Loucy (cell line): ENCODE measurements around the gene SLC4A9.

Experiments
- H2AFZ ChIP-seq: fragments of 200-600 bp; sonication (generic); 2 replicates; pipeline ENCODE4 v1.6.0; 2016; ENCODE audit warnings: antibody characterized with exemption, mild to moderate bottlenecking, low read length, moderate library complexity
- H3F3A ChIP-seq: fragments of 200-600 bp; 2 replicates; pipeline ENCODE4 v1.6.0; 2016; ENCODE audit warnings: antibody characterized with exemption, low read depth, mild to moderate bottlenecking
- H3K27me3 ChIP-seq: fragments of 200-600 bp; sonication (generic); 2 replicates; pipeline ENCODE4 v1.6.1; 2014; ENCODE audit warnings: low read length, mild to moderate bottlenecking; ENCODE audit not compliant: insufficient read depth, poor library complexity, severe bottlenecking
- H3K36me3 ChIP-seq: fragments of 200-600 bp; sonication (generic); 2 replicates; pipeline ENCODE4 v1.6.1; 2016; ENCODE audit warnings: low read length; ENCODE audit not compliant: insufficient read depth
- H3K4me1 ChIP-seq: fragments of 200-600 bp; sonication (generic); 2 replicates; pipeline ENCODE4 v1.5.1; 2014; ENCODE audit warnings: low read length, mild to moderate bottlenecking; ENCODE audit not compliant: insufficient read depth, poor library complexity, severe bottlenecking
- H3K4me2 ChIP-seq: fragments of 200-600 bp; sonication (generic); 2 replicates; pipeline ENCODE4 v1.6.0; 2014; ENCODE audit warnings: antibody characterized with exemption, low read length, low read depth, mild to moderate bottlenecking; ENCODE audit not compliant: poor library complexity, severe bottlenecking
- H3K4me3 ChIP-seq: fragments of 200-600 bp; sonication (generic); 2 replicates; pipeline ENCODE4 v1.5.1; 2014; ENCODE audit warnings: low read length, mild to moderate bottlenecking, mixed read lengths; ENCODE audit not compliant: poor library complexity, severe bottlenecking
- H3K79me2 ChIP-seq: fragments of 200-600 bp; sonication (generic); 2 replicates; pipeline ENCODE4 v1.6.1; 2014; ENCODE audit warnings: low read length; ENCODE audit not compliant: insufficient read depth
- H3K9ac ChIP-seq: fragments of 200-600 bp; sonication (generic); 2 replicates; pipeline ENCODE4 v1.6.0; 2014; ENCODE audit warnings: mild to moderate bottlenecking, low read depth, low read length, moderate library complexity; ENCODE audit not compliant: poor library complexity, severe bottlenecking
- H3K9me2 ChIP-seq: fragments of 200-600 bp; sonication (generic); replicated peaks from 2 replicates; pipeline ENCODE4 v1.6.1; 2016; ENCODE audit warnings: low read depth, low read length, mixed read lengths
- H3K9me3 ChIP-seq: fragments of 200-600 bp; sonication (generic); 2 replicates; pipeline ENCODE4 v1.6.1; 2014; ENCODE audit warnings: mild to moderate bottlenecking, antibody characterized with exemption, low read length, low read depth; ENCODE audit not compliant: insufficient read depth
- H4K20me1 ChIP-seq: fragments of 200-600 bp; sonication (generic); 2 replicates; pipeline ENCODE4 v1.6.0; 2014; ENCODE audit warnings: antibody characterized with exemption, low read length, mild to moderate bottlenecking; ENCODE audit not compliant: insufficient read depth, poor library complexity, severe bottlenecking
- EZH2phosphoT487 ChIP-seq: fragments of 200-600 bp; IDR thresholded peaks from 2 replicates; pipeline ENCODE4 v1.6.1; 2018; ENCODE audit warnings: antibody characterized with exemption, mild to moderate bottlenecking, moderate library complexity, borderline replicate concordance
- TF ChIP-seq, protein P1 (sequence below): fragments of 200-600 bp; sonication (generic); conservative IDR thresholded peaks from 2 replicates; pipeline ENCODE4 v1.5.1; 2014; ENCODE audit warnings: mild to moderate bottlenecking, antibody characterized with exemption, low read length

Gene SLC4A9

DNA sequence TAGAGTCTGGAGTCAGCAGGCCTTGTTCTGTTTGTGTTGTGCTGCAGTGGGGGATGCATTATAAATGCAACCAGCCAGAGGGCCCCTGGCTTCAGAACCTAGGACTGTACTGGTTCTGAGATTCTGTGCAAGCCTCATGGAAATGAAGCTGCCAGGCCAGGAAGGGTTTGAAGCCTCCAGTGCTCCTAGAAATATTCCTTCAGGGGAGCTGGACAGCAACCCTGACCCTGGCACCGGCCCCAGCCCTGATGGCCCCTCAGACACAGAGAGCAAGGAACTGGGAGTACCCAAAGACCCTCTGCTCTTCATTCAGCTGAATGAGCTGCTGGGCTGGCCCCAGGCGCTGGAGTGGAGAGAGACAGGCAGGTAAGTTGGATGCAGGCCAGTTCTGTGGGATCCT lies at the start of gene SLC4A9:
SLC4A9 (plus strand) TSS at position 94 of the 400 bp plus-strand sequence; CDS start at position 137, 43 bp downstream.
- no peak within 1 kb of the TSS for H3K4me2 ChIP-seq
- no peak for TF ChIP-seq EZH2phosphoT487
- TF ChIP-seq, protein P1, sequence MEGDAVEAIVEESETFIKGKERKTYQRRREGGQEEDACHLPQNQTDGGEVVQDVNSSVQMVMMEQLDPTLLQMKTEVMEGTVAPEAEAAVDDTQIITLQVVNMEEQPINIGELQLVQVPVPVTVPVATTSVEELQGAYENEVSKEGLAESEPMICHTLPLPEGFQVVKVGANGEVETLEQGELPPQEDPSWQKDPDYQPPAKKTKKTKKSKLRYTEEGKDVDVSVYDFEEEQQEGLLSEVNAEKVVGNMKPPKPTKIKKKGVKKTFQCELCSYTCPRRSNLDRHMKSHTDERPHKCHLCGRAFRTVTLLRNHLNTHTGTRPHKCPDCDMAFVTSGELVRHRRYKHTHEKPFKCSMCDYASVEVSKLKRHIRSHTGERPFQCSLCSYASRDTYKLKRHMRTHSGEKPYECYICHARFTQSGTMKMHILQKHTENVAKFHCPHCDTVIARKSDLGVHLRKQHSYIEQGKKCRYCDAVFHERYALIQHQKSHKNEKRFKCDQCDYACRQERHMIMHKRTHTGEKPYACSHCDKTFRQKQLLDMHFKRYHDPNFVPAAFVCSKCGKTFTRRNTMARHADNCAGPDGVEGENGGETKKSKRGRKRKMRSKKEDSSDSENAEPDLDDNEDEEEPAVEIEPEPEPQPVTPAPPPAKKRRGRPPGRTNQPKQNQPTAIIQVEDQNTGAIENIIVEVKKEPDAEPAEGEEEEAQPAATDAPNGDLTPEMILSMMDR, result no peak
- no peaks in the 10 kb centered on the region for H3K9me3 ChIP-seq
- no peak within 1 kb of the TSS for H2AFZ ChIP-seq
- no peak within 1 kb of the TSS for H3K9ac ChIP-seq
- no peaks in the 10 kb centered on the region for H3K9me2 ChIP-seq
- no peaks in the 10 kb centered on the region for H3F3A ChIP-seq
- H4K20me1 ChIP-seq, result no peaks in the 10 kb centered on the region
- no peaks in the 10 kb centered on the region for H3K27me3 ChIP-seq
- no peaks in the 10 kb centered on the region for H3K79me2 ChIP-seq
- no peaks in the 10 kb centered on the region for H3K36me3 ChIP-seq
- H3K4me3 ChIP-seq, result no peak within 1 kb of the TSS
- no peaks in the 10 kb centered on the region for H3K4me1 ChIP-seq

- Histone ChIP-seq H3K4me3 (no peak overlapping the region), H3K4me1 (peaks cover 13% of the 10 kb centered on the region), H4K20me1 (no peaks in the 10 kb centered on the region), H3K4me2 (no peak overlapping the region), H3F3A (no peaks in the 10 kb centered on the region), H3K36me3 (no peaks in the 10 kb centered on the region), H3K9ac (no peak overlapping the region), H3K27me3 (no peaks in the 10 kb centered on the region), H3K9me2 (no peaks in the 10 kb centered on the region), H2AFZ (no peak overlapping the region), H3K79me2 (no peaks in the 10 kb centered on the region), H3K9me3 (no peaks in the 10 kb centered on the region)
- no peak for TF ChIP-seq EZH2phosphoT487
- TF ChIP-seq, protein P1, result no peak
Observed at GRCh38 chr5:140310434-140310833, 49.6 kb upstream of the SLC4A9 start.

- Histone ChIP-seq H3K4me2 (no peak overlapping the region), H3K79me2 (no peaks in the 10 kb centered on the region)
Observed at GRCh38 chr5:140311011-140311467, 49.0 kb upstream of the SLC4A9 start.

More at GRCh38 chr5:140311011-140311467, 49.0 kb upstream of the SLC4A9 start:
- H3F3A ChIP-seq, result no peaks in the 10 kb centered on the region
- no peak overlapping the region for H3K9ac ChIP-seq
- no peaks in the 10 kb centered on the region for H3K9me3 ChIP-seq
- no peaks in the 10 kb centered on the region for H3K9me2 ChIP-seq
- no peak overlapping the region for H3K4me3 ChIP-seq
- no peak overlapping the region for H2AFZ ChIP-seq
- TF ChIP-seq, protein P1, result no peak
- no peak for TF ChIP-seq EZH2phosphoT487
- H3K36me3 ChIP-seq, result no peaks in the 10 kb centered on the region
- peaks cover 13% of the 10 kb centered on the region for H3K4me1 ChIP-seq
- H3K27me3 ChIP-seq, result no peaks in the 10 kb centered on the region
- H4K20me1 ChIP-seq, result no peaks in the 10 kb centered on the region
